Ascending aorta (tissue), 2 donors: ENCODE measurements around the gene ARV1. TPM values are rescaled to one million over a fixed set of nuclear protein-coding genes. Genes with fewer than 3 reads are reported as not detected.
"Not testable (repeated sequence)": the region's sequence is repeated elsewhere in the genome, so short reads cannot be mapped to it uniquely, and the experiment has no call there.

Experiments used
- DNase-seq, 2 donors: peaks; one replicate each; pipeline ENCODE4 v3.0.0-alpha.2; 2019; ENCODE audit warnings: low spot score in 2 of 2
- H3K27ac ChIP-seq, 2 donors: fragments of 200-600 bp; sonication (generic); one replicate each; pipeline ENCODE4 v1.5.1; 2016 to 2017; ENCODE audit warnings: mild to moderate bottlenecking in 1 of 2
- H3K27me3 ChIP-seq: fragments of 200-600 bp; sonication (generic); one replicate; pipeline ENCODE4 v1.5.1; 2017
- H3K36me3 ChIP-seq, 2 donors: fragments of 200-600 bp; sonication (generic); one replicate each; pipeline ENCODE4 v1.5.1; 2016
- H3K4me1 ChIP-seq, 2 donors: fragments of 200-600 bp; sonication (generic); one replicate each; pipeline ENCODE4 v1.5.1; 2016 to 2017; ENCODE audit warnings: mild to moderate bottlenecking in 1 of 2
- H3K4me3 ChIP-seq, 2 donors: fragments of 200-600 bp; sonication (generic); one replicate each; pipeline ENCODE4 v1.5.1; 2016 to 2017; ENCODE audit warnings: mild to moderate bottlenecking in 1 of 2
- H3K9me3 ChIP-seq, 2 donors: fragments of 200-600 bp; sonication (generic); one replicate each; pipeline ENCODE4 v1.5.1; 2016
- CTCF ChIP-seq, 3 experiments: fragments of 200-600 bp in 2 of 3; fragments of 450-650 bp in 1 of 3; sonication (generic) in 2 of 3; IDR thresholded peaks; one replicate each; pipeline ENCODE4 v1.5.1; 2016 to 2019; ENCODE audit warnings: antibody characterized with exemption in 3 of 3, mild to moderate bottlenecking in 1 of 3, moderate library complexity in 1 of 3
- intact Hi-C: fragments of 100-400 bp; cut with DNase I; formaldehyde crosslinking; loops from one replicate; pipeline ENCODE4 v1.15.1; 2023
- total RNA-seq: library from RNA; depleted of rRNA; stranded (reverse); fragments of >200 nt; gene quantifications from one replicate; pipeline ENCODE4 v1.1.0, GENCODE V29; 2016

Gene ARV1
- total RNA-seq, 1 donor from 2014 or later, result 9.7 TPM

- peak overlapping the region in 1 of 2 donors; percentile 30 for H3K27ac ChIP-seq
- no peaks in the 10 kb centered on the region for H3K36me3 ChIP-seq
- no peak for DNase-seq
- peak overlapping the region; percentile 87 for H3K4me3 ChIP-seq
- H3K9me3 ChIP-seq, result no peaks in the 10 kb centered on the region
- H3K27me3 ChIP-seq, result no peaks in the 10 kb centered on the region
- no peak for TF ChIP-seq CTCF (IDR thresholded peaks at IDR 0.05)
- H3K4me1 ChIP-seq, result peaks cover 6 to 13% of the 10 kb centered on the region in 2 donors
- intact Hi-C loops, result loop anchor here (5.0 kb wide), 1 partner anchor 189 kb away; no protein-coding TSS in a partner anchor
Observed at GRCh38 chr1:231040800-231041718, 62.2 kb downstream of the ARV1 start.

GRCh38 chr1:231041719-231042261, 62.9 kb downstream of the ARV1 start:
- intact Hi-C loops, result loop anchor here (5.0 kb wide), 1 partner anchor 189 kb away; no protein-coding TSS in a partner anchor

DNA sequence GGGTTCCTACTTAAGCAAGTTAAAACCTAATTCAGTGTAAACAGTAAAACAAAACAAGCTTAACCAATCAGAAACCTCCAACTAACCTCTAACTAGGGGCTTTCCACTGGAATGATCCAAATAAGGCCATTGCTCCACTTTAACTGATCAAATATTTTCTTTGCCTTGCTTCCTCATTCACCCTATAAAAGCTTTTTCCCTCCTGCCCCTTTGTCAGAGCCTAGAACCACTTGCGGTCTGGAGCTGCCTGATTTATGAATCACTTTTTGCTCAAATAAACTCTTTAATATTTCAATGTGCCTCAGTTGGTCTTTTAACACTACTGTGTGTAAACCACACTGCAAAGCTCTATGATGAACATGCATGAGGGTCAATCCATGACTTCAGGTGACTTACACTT, 65.7 kb downstream of the ARV1 start:
- no peak for DNase-seq
- Histone ChIP-seq H3K4me1 (peaks cover 4 to 5% of the 10 kb centered on the region in 2 donors), H3K9me3 (no peaks in the 10 kb centered on the region), H3K27me3 (no peaks in the 10 kb centered on the region), H3K27ac (no peak overlapping the region), H3K36me3 (no peaks in the 10 kb centered on the region), H3K4me3 (no peak overlapping the region)
- intact Hi-C loops, result loop anchor here (5.0 kb wide), 1 partner anchor 192 kb away; no protein-coding TSS in a partner anchor
- TF ChIP-seq CTCF (IDR thresholded peaks at IDR 0.05), result no peak

More at GRCh38 chr1:231041719-231042261, 62.9 kb downstream of the ARV1 start:
- no peak for DNase-seq
- no peak overlapping the region for H3K27ac ChIP-seq
- H3K4me1 ChIP-seq, result peaks cover 6 to 13% of the 10 kb centered on the region in 2 donors
- no peak overlapping the region for H3K4me3 ChIP-seq
- no peak for TF ChIP-seq CTCF (IDR thresholded peaks at IDR 0.05)
- no peaks in the 10 kb centered on the region for H3K36me3 ChIP-seq
- H3K27me3 ChIP-seq, result no peaks in the 10 kb centered on the region
- no peaks in the 10 kb centered on the region for H3K9me3 ChIP-seq

DNA sequence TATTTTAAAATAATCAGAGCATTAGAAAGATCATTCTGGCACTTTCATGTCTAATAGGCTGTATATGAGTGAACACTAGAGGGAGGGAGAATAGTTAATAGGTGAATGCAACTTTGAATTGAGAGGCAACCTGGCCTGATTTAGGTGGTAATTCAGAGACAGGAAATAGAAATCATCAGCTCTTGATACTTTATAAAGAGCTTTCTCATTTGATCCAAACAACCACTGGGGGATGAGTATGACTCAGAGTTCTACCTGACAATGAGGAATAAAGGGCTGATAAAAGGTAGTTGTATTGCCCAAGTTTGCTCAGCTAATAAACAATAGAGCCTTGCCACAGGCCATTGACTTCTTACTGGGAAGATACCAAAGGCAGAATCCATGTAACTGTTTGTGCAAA, 66.4 kb downstream of the ARV1 start:
- H3K27me3 ChIP-seq, result no peaks in the 10 kb centered on the region
- no peak overlapping the region for H3K27ac ChIP-seq
- no peak for TF ChIP-seq CTCF (IDR thresholded peaks at IDR 0.05)
- H3K36me3 ChIP-seq, result no peaks in the 10 kb centered on the region
- peaks cover 4% of the 10 kb centered on the region in 2 donors for H3K4me1 ChIP-seq
- no peak for DNase-seq
- H3K4me3 ChIP-seq, result no peak overlapping the region
- no peaks in the 10 kb centered on the region for H3K9me3 ChIP-seq
- intact Hi-C loops, result no loop called here

- intact Hi-C loops, H3K27me3 ChIP-seq: not testable (repeated sequence)
Observed at GRCh38 chr1:231045921-231046729, 67.2 kb downstream of the ARV1 start.

More at GRCh38 chr1:231045921-231046729, 67.2 kb downstream of the ARV1 start:
- DNase-seq, H3K36me3 ChIP-seq, H3K9me3 ChIP-seq, H3K27ac ChIP-seq, H3K4me1 ChIP-seq, H3K4me3 ChIP-seq: not testable (repeated sequence)
